SKM-1 treated with dmso at 0.1 percent for 144 hours (cell line): ENCODE measurements around the gene GADD45A.
A peak's percentile ranks its signal among the peaks of the same experiment; 100 is the strongest.

Experiments used
- DNase-seq: peaks from one replicate; lab custom pipeline; 2025; ENCODE audit not compliant: unreplicated experiment; lab: John Stamatoyannopoulos, UW

GADD45A gene

GRCh38 chr1:67687649-67688048, 2.6 kb downstream of the GADD45A start:
- peak; percentile 67 for DNase-seq

- DNase-seq = peak; percentile 65
Observed at GRCh38 chr1:67688526-67689219, 3.7 kb downstream of the GADD45A start.

GRCh38 chr1:67689267-67690017, 4.4 kb downstream of the GADD45A start:
- DNase-seq = no peak

GRCh38 chr1:67690018-67690363, 5.0 kb downstream of the GADD45A start:
- DNase-seq = no peak

- no peak for DNase-seq
Observed at GRCh38 chr1:67690411-67690810, 5.4 kb downstream of the GADD45A start.

GRCh38 chr1:67691712-67692111, 6.7 kb downstream of the GADD45A start:
- DNase-seq = no peak

GRCh38 chr1:67695963-67696362, 11.0 kb downstream of the GADD45A start:
- DNase-seq = no peak

- DNase-seq = peak; percentile 36
Observed at GRCh38 chr1:67696708-67697107, 11.7 kb downstream of the GADD45A start.

GRCh38 chr1:67700220-67700619, 15.2 kb downstream of the GADD45A start:
- no peak for DNase-seq

GRCh38 chr1:67700692-67701410, 15.8 kb downstream of the GADD45A start:
- no peak for DNase-seq

- no peak for DNase-seq
Observed at GRCh38 chr1:67701876-67702275, 16.9 kb downstream of the GADD45A start.

GRCh38 chr1:67704351-67704750, 19.4 kb downstream of the GADD45A start:
- DNase-seq = no peak

GRCh38 chr1:67705735-67706453, 20.9 kb downstream of the GADD45A start:
- no peak for DNase-seq

- no peak for DNase-seq
Observed at GRCh38 chr1:67708606-67709005, 23.6 kb downstream of the GADD45A start.

- DNase-seq = no peak
Observed at GRCh38 chr1:67710417-67710816, 25.4 kb downstream of the GADD45A start.

- DNase-seq = no peak
Observed at GRCh38 chr1:67711158-67711854, 26.3 kb downstream of the GADD45A start.

- DNase-seq = no peak
Observed at GRCh38 chr1:67711855-67712212, 26.8 kb downstream of the GADD45A start.

GRCh38 chr1:67713057-67713846, 28.3 kb downstream of the GADD45A start:
- DNase-seq = no peak

- DNase-seq = no peak
Observed at GRCh38 chr1:67715819-67716218, 30.8 kb downstream of the GADD45A start.

- DNase-seq = no peak
Observed at GRCh38 chr1:67716800-67717199, 31.8 kb downstream of the GADD45A start.
